HL-60 (cell line): ENCODE data around the gene CARMIL1.

Experiments
- CTCF ChIP-seq: IDR thresholded peaks from one replicate; pipeline ENCODE4 v1.5.1; 2011; ENCODE audit warnings: low read length, control low read depth, inconsistent platforms; ENCODE audit not compliant: insufficient read depth
- GABPA ChIP-seq: IDR thresholded peaks from 2 replicates; pipeline ENCODE4 v1.6.1; 2012; ENCODE audit warnings: low read depth
- POLR2AphosphoS5 ChIP-seq: IDR thresholded peaks from 2 replicates; pipeline ENCODE4 v1.6.1; 2012; ENCODE audit warnings: low read depth
- SPI1 ChIP-seq: IDR thresholded peaks from 2 replicates; pipeline ENCODE4 v1.6.1; 2012; ENCODE audit warnings: low read depth, mild to moderate bottlenecking, borderline replicate concordance

GRCh38 chr6:25340431-25341202 is 61.4 kb downstream of the CARMIL1 start:
- no peak for TF ChIP-seq CTCF
- TF ChIP-seq POLR2AphosphoS5 = no peak
- no peak for TF ChIP-seq SPI1
- TF ChIP-seq GABPA = no peak
